Measurements from ENCODE around the gene SEMA4A. TPM values are rescaled to one million over a fixed set of nuclear protein-coding genes. Genes with fewer than 3 reads are reported as not detected.

The SEMA4A gene
- polyA plus RNA-seq (2013, experiment 1 of 2): 1.6 TPM
- polyA plus RNA-seq (2013, experiment 2 of 2): 1.4 TPM

GRCh38 chr1:156153362-156153761 lies at the start of gene SEMA4A:
Gene SEMA4A, plus strand, starts transcription at chr1:156153585. Its CDS starts 994 bp downstream, at chr1:156154579.
- Histone ChIP-seq H3K36me3 (ENCODE audit: control insufficient read depth, insufficient read depth, low read length) (no peaks in the 10 kb centered on the region), H3K9me3 (ENCODE audit: control insufficient read depth, low read length) (no peaks in the 10 kb centered on the region), H3K4me3 (ENCODE audit: extremely low read depth, insufficient read depth, low read length, poor library complexity, severe bottlenecking) (no peak within 1 kb of the TSS), H3K4me1 (ENCODE audit: control insufficient read depth, insufficient read depth, low read length, poor library complexity, severe bottlenecking) (peaks cover 22% of the 10 kb centered on the region), H3K27ac (ENCODE audit: low read depth, low read length, severe bottlenecking) (no peak within 1 kb of the TSS)
- 95 to 97% methylated on average over 6 of the region's 10 CpGs for WGBS, 2 experiments (ENCODE audit: insufficient coverage in 2 of 2)

DNA sequence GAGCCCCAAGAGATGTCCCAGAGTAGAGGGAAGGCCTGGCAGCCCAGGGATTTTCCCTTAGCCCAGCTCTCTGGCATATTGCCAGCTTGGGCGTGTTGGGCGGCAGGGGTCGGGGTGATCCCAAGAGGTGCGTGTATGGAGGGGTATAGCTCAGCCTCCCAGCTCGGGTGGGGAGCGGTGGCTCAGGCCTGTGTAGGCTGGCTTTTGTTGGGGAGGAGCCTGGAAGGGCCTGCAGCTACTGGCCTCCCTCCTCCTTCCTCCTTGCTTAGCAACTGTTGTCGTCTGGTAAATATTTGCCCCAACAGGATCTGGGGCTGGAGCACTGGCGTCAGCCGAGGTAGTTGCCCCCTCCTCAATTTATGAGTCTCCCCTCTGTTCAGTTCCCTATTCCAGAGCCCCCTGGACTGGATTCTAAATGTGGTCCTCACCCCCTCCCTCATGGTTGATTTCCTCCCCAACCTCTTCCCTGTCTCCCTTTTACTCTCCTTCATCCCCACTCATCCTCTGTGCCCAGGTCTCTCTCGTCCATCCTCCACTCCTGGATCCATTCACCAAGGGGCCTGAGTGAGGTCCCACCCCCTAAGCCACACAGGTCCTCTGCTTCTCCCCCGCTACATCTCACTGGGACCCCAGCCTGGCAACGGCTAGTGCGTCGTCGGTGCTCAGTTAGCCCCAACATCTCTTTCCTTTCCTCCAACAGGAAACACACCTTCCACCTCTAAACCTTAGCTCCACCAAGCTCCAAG lies 49.1 kb upstream of the SEMA4A start:
- Histone ChIP-seq H3K36me3 (ENCODE audit: control insufficient read depth, insufficient read depth, low read length) (peaks cover 3% of the 10 kb centered on the region), H3K4me3 (ENCODE audit: extremely low read depth, insufficient read depth, low read length, poor library complexity, severe bottlenecking) (no peak overlapping the region), H3K27ac (ENCODE audit: low read depth, low read length, severe bottlenecking) (peak overlapping the region; percentile 96), H3K9me3 (ENCODE audit: control insufficient read depth, low read length) (no peaks in the 10 kb centered on the region), H3K4me1 (ENCODE audit: control insufficient read depth, insufficient read depth, low read length, poor library complexity, severe bottlenecking) (peaks cover 64% of the 10 kb centered on the region)
- WGBS, 2 experiments (ENCODE audit: insufficient coverage in 2 of 2): 60 to 61% methylated on average over 6 to 10 of the region's 15 CpGs

GRCh38 chr1:156104861-156105832 lies 48.2 kb upstream of the SEMA4A start:
- WGBS, 2 experiments (ENCODE audit: insufficient coverage in 2 of 2): 47 to 92% methylated on average over 4 to 6 of the region's 11 CpGs
- Histone ChIP-seq H3K27ac (ENCODE audit: low read depth, low read length, severe bottlenecking) (peak overlapping the region; percentile 96), H3K9me3 (ENCODE audit: control insufficient read depth, low read length) (no peaks in the 10 kb centered on the region), H3K4me3 (ENCODE audit: extremely low read depth, insufficient read depth, low read length, poor library complexity, severe bottlenecking) (peak overlapping the region; percentile 11), H3K4me1 (ENCODE audit: control insufficient read depth, insufficient read depth, low read length, poor library complexity, severe bottlenecking) (peaks cover 63% of the 10 kb centered on the region), H3K36me3 (ENCODE audit: control insufficient read depth, insufficient read depth, low read length) (peaks cover 4% of the 10 kb centered on the region)

- WGBS, 2 experiments (ENCODE audit: insufficient coverage in 2 of 2): 23 to 28% methylated on average over 8 to 9 of the region's 14 CpGs
- no peaks in the 10 kb centered on the region for H3K9me3 ChIP-seq (ENCODE audit: control insufficient read depth, low read length)
- H3K36me3 ChIP-seq (ENCODE audit: control insufficient read depth, insufficient read depth, low read length): peaks cover 4% of the 10 kb centered on the region
- H3K4me3 ChIP-seq (ENCODE audit: extremely low read depth, insufficient read depth, low read length, poor library complexity, severe bottlenecking): no peak overlapping the region
- H3K4me1 ChIP-seq (ENCODE audit: control insufficient read depth, insufficient read depth, low read length, poor library complexity, severe bottlenecking): peaks cover 49% of the 10 kb centered on the region
- H3K27ac ChIP-seq (ENCODE audit: low read depth, low read length, severe bottlenecking): peak overlapping the region; percentile 96
Observed at GRCh38 chr1:156106624-156107488, 46.5 kb upstream of the SEMA4A start.

DNA sequence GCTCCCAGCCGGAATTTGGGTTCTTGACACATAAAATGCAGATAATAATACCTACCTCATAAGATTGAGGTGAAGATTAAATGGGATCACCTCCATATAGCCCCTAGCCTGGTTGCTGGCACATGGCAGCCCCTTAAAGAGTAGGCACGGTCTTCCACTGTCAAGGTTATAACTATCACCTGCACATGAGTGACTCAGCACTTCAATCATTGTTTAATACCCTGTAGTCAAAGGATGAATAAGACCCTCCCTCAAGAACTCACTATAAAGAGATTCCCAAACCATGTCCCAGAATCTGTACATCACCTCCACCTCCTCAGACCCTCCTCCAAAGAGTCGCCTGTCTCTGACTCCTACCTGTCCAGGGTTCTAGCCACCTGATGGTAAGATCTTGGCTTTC lies 45.3 kb upstream of the SEMA4A start:
- H3K4me1 ChIP-seq (ENCODE audit: control insufficient read depth, insufficient read depth, low read length, poor library complexity, severe bottlenecking): peaks cover 44% of the 10 kb centered on the region
- no peak overlapping the region for H3K27ac ChIP-seq (ENCODE audit: low read depth, low read length, severe bottlenecking)
- no peak overlapping the region for H3K4me3 ChIP-seq (ENCODE audit: extremely low read depth, insufficient read depth, low read length, poor library complexity, severe bottlenecking)
- peaks cover 4% of the 10 kb centered on the region for H3K36me3 ChIP-seq (ENCODE audit: control insufficient read depth, insufficient read depth, low read length)
- H3K9me3 ChIP-seq (ENCODE audit: control insufficient read depth, low read length): no peaks in the 10 kb centered on the region
- WGBS, 2 experiments (ENCODE audit: insufficient coverage in 2 of 2): 94 to 97% methylated on average over 2 to 3 of the region's 3 CpGs

GRCh38 chr1:156108664-156109241 lies 44.6 kb upstream of the SEMA4A start:
- no peak overlapping the region for H3K27ac ChIP-seq (ENCODE audit: low read depth, low read length, severe bottlenecking)
- 91 to 96% methylated on average over 1 to 2 of the region's 6 CpGs for WGBS, 2 experiments (ENCODE audit: insufficient coverage in 2 of 2)
- H3K4me1 ChIP-seq (ENCODE audit: control insufficient read depth, insufficient read depth, low read length, poor library complexity, severe bottlenecking): peaks cover 44% of the 10 kb centered on the region
- no peak overlapping the region for H3K4me3 ChIP-seq (ENCODE audit: extremely low read depth, insufficient read depth, low read length, poor library complexity, severe bottlenecking)
- H3K36me3 ChIP-seq (ENCODE audit: control insufficient read depth, insufficient read depth, low read length): peaks cover 4% of the 10 kb centered on the region
- H3K9me3 ChIP-seq (ENCODE audit: control insufficient read depth, low read length): no peaks in the 10 kb centered on the region

DNA sequence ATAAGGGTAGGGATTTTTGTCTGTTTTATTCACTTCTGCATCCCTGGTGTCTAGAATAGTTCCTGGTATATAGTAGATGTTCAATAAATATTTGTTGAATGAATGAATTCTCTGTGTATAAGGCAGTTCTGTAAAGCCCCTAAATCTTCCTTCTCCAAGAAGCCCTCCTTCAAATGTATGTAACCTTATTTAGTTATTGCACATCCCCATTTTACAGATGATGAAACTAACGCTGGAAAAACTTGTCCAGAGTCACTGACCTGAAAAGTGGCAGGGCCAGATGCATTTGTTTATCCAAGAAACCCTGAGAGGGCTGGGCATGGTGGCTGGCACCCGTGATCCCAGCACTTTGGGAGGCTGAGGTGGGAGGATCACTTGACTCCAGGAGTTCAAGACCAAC lies 43.1 kb upstream of the SEMA4A start:
- peaks cover 35% of the 10 kb centered on the region for H3K4me1 ChIP-seq (ENCODE audit: control insufficient read depth, insufficient read depth, low read length, poor library complexity, severe bottlenecking)
- no peaks in the 10 kb centered on the region for H3K9me3 ChIP-seq (ENCODE audit: control insufficient read depth, low read length)
- 100% methylated on average over 1 to 2 of the region's 2 CpGs for whole genome bisulfite sequencing, 2 experiments (ENCODE audit: insufficient coverage in 2 of 2)
- H3K27ac ChIP-seq (ENCODE audit: low read depth, low read length, severe bottlenecking): no peak overlapping the region
- H3K4me3 ChIP-seq (ENCODE audit: extremely low read depth, insufficient read depth, low read length, poor library complexity, severe bottlenecking): no peak overlapping the region
- peaks cover 4% of the 10 kb centered on the region for H3K36me3 ChIP-seq (ENCODE audit: control insufficient read depth, insufficient read depth, low read length)

GRCh38 chr1:156111355-156111962 lies 41.9 kb upstream of the SEMA4A start:
- Histone ChIP-seq H3K4me1 (ENCODE audit: control insufficient read depth, insufficient read depth, low read length, poor library complexity, severe bottlenecking) (peaks cover 29% of the 10 kb centered on the region), H3K27ac (ENCODE audit: low read depth, low read length, severe bottlenecking) (no peak overlapping the region), H3K4me3 (ENCODE audit: extremely low read depth, insufficient read depth, low read length, poor library complexity, severe bottlenecking) (no peak overlapping the region), H3K36me3 (ENCODE audit: control insufficient read depth, insufficient read depth, low read length) (peaks cover 8% of the 10 kb centered on the region), H3K9me3 (ENCODE audit: control insufficient read depth, low read length) (no peaks in the 10 kb centered on the region)
- 100% methylated on average over 1 to 2 of the region's 4 CpGs for WGBS, 2 experiments (ENCODE audit: insufficient coverage in 2 of 2)

DNA sequence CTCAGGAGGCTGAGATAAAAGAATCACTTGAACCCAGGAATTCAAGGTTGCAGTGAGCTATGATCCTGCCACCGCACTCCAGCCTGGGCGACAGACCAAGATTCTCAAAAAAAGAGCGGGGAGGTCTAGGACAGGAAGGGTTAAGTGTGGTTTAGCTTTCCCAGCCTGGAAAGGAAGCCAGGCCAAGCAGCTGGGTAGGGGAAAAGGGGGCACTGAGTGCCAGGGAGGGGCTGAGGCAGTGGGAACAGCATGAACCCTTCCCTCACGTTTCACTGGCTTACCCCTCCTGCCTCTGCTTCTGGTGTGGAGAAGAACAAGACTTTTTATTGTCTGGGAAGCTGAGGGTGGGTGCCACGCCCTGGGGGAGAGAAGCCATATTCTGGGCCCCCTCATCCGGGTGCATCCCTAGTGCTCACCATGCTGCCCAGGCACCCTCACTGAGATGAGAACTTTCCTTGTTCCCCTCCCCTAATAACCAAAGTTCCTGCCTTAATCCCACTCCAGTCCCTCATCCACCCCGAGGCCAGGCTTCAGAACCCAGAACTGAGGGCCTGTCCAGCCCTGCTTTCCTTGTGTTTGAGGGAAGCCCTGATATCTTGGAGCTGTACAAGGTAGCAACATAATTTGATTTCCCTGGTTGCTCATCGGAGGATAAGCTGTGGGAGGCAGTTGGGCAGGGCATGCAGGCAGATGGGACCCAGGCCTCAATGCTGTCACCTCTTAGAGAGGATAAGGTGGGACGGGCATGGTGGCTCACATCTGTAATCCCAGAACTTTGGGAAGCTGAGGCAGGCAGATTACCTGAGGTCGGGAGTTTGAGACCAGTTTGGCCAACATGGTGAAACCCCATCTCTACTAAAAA lies 40.9 kb upstream of the SEMA4A start:
- H3K4me3 ChIP-seq (ENCODE audit: extremely low read depth, insufficient read depth, low read length, poor library complexity, severe bottlenecking): no peak overlapping the region
- 81 to 88% methylated on average over 4 to 6 of the region's 10 CpGs for WGBS, 2 experiments (ENCODE audit: insufficient coverage in 2 of 2)
- no peaks in the 10 kb centered on the region for H3K9me3 ChIP-seq (ENCODE audit: control insufficient read depth, low read length)
- peaks cover 22% of the 10 kb centered on the region for H3K4me1 ChIP-seq (ENCODE audit: control insufficient read depth, insufficient read depth, low read length, poor library complexity, severe bottlenecking)
- peaks cover 17% of the 10 kb centered on the region for H3K36me3 ChIP-seq (ENCODE audit: control insufficient read depth, insufficient read depth, low read length)
- H3K27ac ChIP-seq (ENCODE audit: low read depth, low read length, severe bottlenecking): no peak overlapping the region

Measured in mesodermal cell (in vitro differentiated cells).